Epithelial cell of proximal tubule (primary cell): ENCODE results near the gene CAMKK1. TPM values are rescaled to one million over a fixed set of nuclear protein-coding genes. Genes with fewer than 3 reads are reported as not detected.
"Not testable (repeated sequence)": the region's sequence is repeated elsewhere in the genome, so short reads cannot be mapped to it uniquely, and the experiment has no call there.

ENCODE experiments used
- DNase-seq: peaks from one replicate; pipeline ENCODE4 v3.0.0-alpha.2; 2011; ENCODE audit warnings: low read depth
- H3K4me3 ChIP-seq: 2 replicates; pipeline ENCODE4 v1.5.1; 2011; ENCODE audit warnings: low read depth, mild to moderate bottlenecking, low read length
- total RNA-seq: library from RNA; depleted of rRNA; stranded (reverse); fragments of >200 nt; gene quantifications from 2 replicates; pipeline ENCODE4 v1.2.3, GENCODE V29; 2015
- TF ChIP-seq, protein P1 (sequence below): conservative IDR thresholded peaks from 2 replicates; pipeline ENCODE4 v1.5.1; 2012; ENCODE audit warnings: low read depth, mild to moderate bottlenecking, low read length

CAMKK1 gene
- total RNA-seq, 1 donor from 2014 or later: 7.1 TPM

DNA sequence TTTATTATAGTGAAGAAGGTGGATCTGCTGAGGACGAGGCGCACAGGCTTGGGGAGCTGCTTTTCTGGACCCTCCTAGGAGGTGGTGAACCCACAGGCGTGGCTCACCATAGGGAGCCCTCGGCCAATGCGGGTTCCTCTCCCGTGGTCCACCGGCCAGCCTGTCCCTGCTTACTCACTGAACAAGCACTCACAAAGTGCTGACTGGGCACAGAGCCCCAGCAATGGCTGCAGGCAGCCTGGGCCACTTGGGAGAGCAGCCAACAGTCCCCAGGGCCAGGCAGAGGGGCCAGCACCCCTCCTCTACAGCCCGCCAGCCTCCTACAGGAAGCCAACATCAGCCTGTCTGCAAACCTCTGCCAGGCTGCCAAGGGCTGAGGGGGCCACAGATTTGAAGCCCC, 27.7 kb downstream of the CAMKK1 start:
- TF ChIP-seq, protein P1, sequence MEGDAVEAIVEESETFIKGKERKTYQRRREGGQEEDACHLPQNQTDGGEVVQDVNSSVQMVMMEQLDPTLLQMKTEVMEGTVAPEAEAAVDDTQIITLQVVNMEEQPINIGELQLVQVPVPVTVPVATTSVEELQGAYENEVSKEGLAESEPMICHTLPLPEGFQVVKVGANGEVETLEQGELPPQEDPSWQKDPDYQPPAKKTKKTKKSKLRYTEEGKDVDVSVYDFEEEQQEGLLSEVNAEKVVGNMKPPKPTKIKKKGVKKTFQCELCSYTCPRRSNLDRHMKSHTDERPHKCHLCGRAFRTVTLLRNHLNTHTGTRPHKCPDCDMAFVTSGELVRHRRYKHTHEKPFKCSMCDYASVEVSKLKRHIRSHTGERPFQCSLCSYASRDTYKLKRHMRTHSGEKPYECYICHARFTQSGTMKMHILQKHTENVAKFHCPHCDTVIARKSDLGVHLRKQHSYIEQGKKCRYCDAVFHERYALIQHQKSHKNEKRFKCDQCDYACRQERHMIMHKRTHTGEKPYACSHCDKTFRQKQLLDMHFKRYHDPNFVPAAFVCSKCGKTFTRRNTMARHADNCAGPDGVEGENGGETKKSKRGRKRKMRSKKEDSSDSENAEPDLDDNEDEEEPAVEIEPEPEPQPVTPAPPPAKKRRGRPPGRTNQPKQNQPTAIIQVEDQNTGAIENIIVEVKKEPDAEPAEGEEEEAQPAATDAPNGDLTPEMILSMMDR: no peak
- no peak for DNase-seq
- no peak overlapping the region for H3K4me3 ChIP-seq

DNA sequence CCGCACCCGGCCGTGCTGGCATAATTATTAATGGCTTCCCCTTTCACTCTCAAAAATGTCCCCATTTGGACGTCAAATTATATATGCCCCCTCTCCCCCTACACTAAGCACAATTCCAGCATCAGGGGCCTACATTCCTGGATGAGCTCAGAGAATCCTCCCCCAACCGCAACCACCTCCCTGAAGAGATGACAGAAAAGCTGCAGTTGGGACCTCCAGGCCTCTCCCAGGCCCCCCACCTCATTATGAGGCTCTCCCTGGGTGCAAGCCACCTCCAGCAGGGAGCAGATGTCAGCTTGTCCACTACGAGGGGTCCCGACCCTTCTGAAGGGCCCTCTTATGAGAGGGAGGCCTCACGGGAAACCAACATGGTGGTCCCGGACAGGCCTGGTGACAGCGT, 28.3 kb downstream of the CAMKK1 start:
- DNase-seq: no peak
- TF ChIP-seq, protein P1: no peak

GRCh38 chr17:3861761-3862681, 30.8 kb downstream of the CAMKK1 start:
- H3K4me3 ChIP-seq: no peak overlapping the region
- DNase-seq: no peak
- TF ChIP-seq, protein P1: no peak

More for the DNA sequence above, 28.3 kb downstream of the CAMKK1 start:
- no peak overlapping the region for H3K4me3 ChIP-seq

GRCh38 chr17:3860939-3861700, 31.7 kb downstream of the CAMKK1 start:
- TF ChIP-seq, protein P1: no peak
- H3K4me3 ChIP-seq: no peak overlapping the region
- no peak for DNase-seq

DNA sequence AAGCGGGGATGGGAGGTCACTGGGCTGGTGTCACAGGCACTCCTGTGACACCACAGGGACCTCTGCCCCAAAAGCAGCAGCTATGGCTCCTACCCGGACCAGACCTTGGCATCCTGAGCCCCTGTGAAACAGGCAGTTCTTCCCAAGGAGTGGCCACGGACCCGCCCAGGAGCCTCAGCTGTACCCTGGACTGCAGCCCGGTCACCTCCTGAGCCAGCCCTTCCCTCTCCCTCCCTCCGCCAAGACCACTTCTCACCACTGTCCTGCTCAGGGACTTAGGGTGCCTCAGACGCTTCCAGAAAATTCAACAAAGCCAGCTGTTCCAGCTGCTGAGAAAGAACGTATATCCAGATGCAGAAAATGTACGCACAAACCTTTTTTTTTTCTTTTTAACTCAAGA, 32.9 kb downstream of the CAMKK1 start:
- TF ChIP-seq, protein P1: no peak
- no peak for DNase-seq
- H3K4me3 ChIP-seq: no peak overlapping the region

DNA sequence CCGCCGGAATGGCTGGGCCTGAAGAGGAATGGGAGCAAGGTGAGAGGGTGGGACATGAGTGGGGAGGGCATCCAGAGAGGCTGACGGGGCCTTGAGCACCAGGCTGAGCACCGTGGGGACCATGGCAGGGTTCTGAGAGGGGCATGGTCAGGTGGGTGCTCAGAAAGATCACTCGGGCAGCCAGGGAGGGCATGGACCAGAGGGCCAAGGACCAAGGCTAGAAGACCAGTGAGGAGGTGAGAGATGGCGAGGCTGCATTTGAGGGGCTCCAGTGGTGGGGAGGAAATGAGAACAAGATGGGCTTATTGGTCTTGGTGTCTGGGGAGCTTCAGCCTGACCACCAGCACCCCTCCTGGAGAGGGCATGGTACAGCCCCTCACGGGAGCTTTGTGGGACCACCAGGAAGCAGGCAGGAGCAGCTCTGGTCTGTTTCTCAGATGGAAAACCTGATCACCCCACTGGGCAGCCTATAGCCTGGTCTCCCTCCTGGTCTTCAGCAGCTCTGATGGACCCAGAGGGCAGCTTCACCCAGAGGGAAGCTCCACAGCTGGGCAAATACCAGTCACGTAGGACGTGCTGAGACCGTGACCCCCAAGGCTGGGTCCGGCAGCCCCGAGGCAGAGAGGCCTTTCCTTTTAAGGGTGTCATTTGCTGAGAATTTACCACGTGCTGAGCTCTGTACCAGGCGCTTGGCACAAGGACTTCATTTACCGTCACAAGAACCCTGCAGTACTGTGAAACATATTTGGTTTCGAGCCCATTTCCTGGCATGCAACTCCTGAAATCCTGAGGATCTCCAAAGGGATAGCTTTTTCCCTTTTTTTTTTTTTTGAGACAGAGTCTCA, 35.4 kb downstream of the CAMKK1 start:
- H3K4me3 ChIP-seq: no peak overlapping the region
- DNase-seq: no peak
- TF ChIP-seq, protein P1: no peak

GRCh38 chr17:3854204-3854603, 38.6 kb downstream of the CAMKK1 start:
- H3K4me3 ChIP-seq, DNase-seq: not testable (repeated sequence)
